Activated CD4-positive, alpha-beta T cell treated with anti-CD3 and anti-CD28 coated beads, Interleukin-2, amount 10 ng/mL, durations not matched to agents 7 days and 5 days (primary cell): ENCODE measurements around the gene WDR62. TPM values are rescaled to one million over a fixed set of nuclear protein-coding genes. Genes with fewer than 3 reads are reported as not detected.

Experiments
- CTCF ChIA-PET: fragments of 350-600 bp; sonication (Branson Sonifier 250); formaldehyde crosslinking; loops from one replicate; lab custom pipeline; 2021; ENCODE audit warnings: antibody characterized with exemption; lab: Charles Lee
- POLR2A ChIA-PET: fragments of 350-600 bp; sonication (Branson Sonifier 250); formaldehyde crosslinking; loops from one replicate; lab custom pipeline; 2021; ENCODE audit warnings: antibody characterized with exemption; lab: Charles Lee
- DNase-seq: peaks from one replicate; pipeline ENCODE4 v3.0.0-alpha.2; 2020
- H3K27ac Mint-ChIP-seq: one replicate; pipeline ENCODE4 v1.8.0; 2021; ENCODE audit warnings: mild to moderate bottlenecking, moderate library complexity, mixed read lengths
- H3K27me3 Mint-ChIP-seq: one replicate; pipeline ENCODE4 v1.8.0; 2021; ENCODE audit warnings: mixed read lengths
- H3K36me3 Mint-ChIP-seq: one replicate; pipeline ENCODE4 v1.8.0; 2021; ENCODE audit warnings: low read depth, mixed read lengths
- H3K4me1 Mint-ChIP-seq: one replicate; pipeline ENCODE4 v1.8.0; 2021; ENCODE audit warnings: mixed read lengths
- H3K4me3 Mint-ChIP-seq: one replicate; pipeline ENCODE4 v1.8.0; 2021; ENCODE audit warnings: mild to moderate bottlenecking, moderate library complexity, mixed read lengths
- H3K9me3 Mint-ChIP-seq: one replicate; pipeline ENCODE4 v1.8.0; 2021; ENCODE audit warnings: mixed read lengths
- total RNA-seq, 2 experiments: library from RNA; stranded (reverse); gene quantifications; one replicate each; pipeline ENCODE4 v1.2.3, GENCODE V29; 2021

The WDR62 gene
- total RNA-seq, 2 experiments from 2014 or later = 33.4 to 37.1 TPM

GRCh38 chr19:36110487-36111199, 55.9 kb downstream of the WDR62 start, which contains the start of gene OVOL3:
OVOL3 (plus strand) TSS chr19:36111143; CDS start chr19:36111203, 60 bp downstream.
- CTCF ChIA-PET = no interaction called here
- no peak for DNase-seq
- no peak within 1 kb of the TSS for H3K27ac Mint-ChIP-seq
- H3K36me3 Mint-ChIP-seq = peaks cover 16% of the 10 kb centered on the region
- H3K4me3 Mint-ChIP-seq = no peak within 1 kb of the TSS
- H3K27me3 Mint-ChIP-seq = no peaks in the 10 kb centered on the region
- H3K9me3 Mint-ChIP-seq = no peaks in the 10 kb centered on the region
- peaks cover 18% of the 10 kb centered on the region for H3K4me1 Mint-ChIP-seq
- POLR2A ChIA-PET = no interaction called here

- Mint-ChIP-seq H3K36me3 (peaks cover 16% of the 10 kb centered on the region), H3K27me3 (no peaks in the 10 kb centered on the region), H3K4me3 (no peak overlapping the region), H3K27ac (no peak overlapping the region), H3K9me3 (no peaks in the 10 kb centered on the region), H3K4me1 (peaks cover 22% of the 10 kb centered on the region)
- ChIA-PET POLR2A (no interaction called here), CTCF (no interaction called here)
- DNase-seq = no peak
Observed at GRCh38 chr19:36111200-36111539, 56.5 kb downstream of the WDR62 start.

GRCh38 chr19:36112678-36113077, 58.0 kb downstream of the WDR62 start:
- ChIA-PET POLR2A (no interaction called here), CTCF (interaction anchor here (7.3 kb wide), 1 partner anchor 14 kb away, joined by 47 read pairs; no protein-coding TSS in a partner anchor)
- H3K27me3 Mint-ChIP-seq = no peaks in the 10 kb centered on the region
- H3K9me3 Mint-ChIP-seq = no peaks in the 10 kb centered on the region
- H3K4me3 Mint-ChIP-seq = peak overlapping the region; percentile 98
- peaks cover 21% of the 10 kb centered on the region for H3K36me3 Mint-ChIP-seq
- peaks cover 36% of the 10 kb centered on the region for H3K4me1 Mint-ChIP-seq
- DNase-seq = no peak
- no peak overlapping the region for H3K27ac Mint-ChIP-seq

GRCh38 chr19:36113425-36113824, 58.7 kb downstream of the WDR62 start:
- peak overlapping the region; percentile 98 for H3K4me3 Mint-ChIP-seq
- no peak overlapping the region for H3K27ac Mint-ChIP-seq
- no peaks in the 10 kb centered on the region for H3K9me3 Mint-ChIP-seq
- ChIA-PET CTCF (interaction anchor here (7.3 kb wide), 1 partner anchor 13 kb away, joined by 47 read pairs; no protein-coding TSS in a partner anchor), POLR2A (no interaction called here)
- no peak for DNase-seq
- H3K27me3 Mint-ChIP-seq = no peaks in the 10 kb centered on the region
- H3K4me1 Mint-ChIP-seq = peaks cover 39% of the 10 kb centered on the region
- peaks cover 25% of the 10 kb centered on the region for H3K36me3 Mint-ChIP-seq

GRCh38 chr19:36113894-36114720, 59.4 kb downstream of the WDR62 start:
- CTCF ChIA-PET = interaction anchor here (1.6 to 7.3 kb wide), 2 partner anchors 10 to 13 kb away, joined by 9 to 47 read pairs; no protein-coding TSS in a partner anchor
- POLR2A ChIA-PET = interaction anchor here (1.0 kb wide), 1 partner anchor 14 kb away, joined by 3 read pairs; no protein-coding TSS in a partner anchor
- H3K27me3 Mint-ChIP-seq = no peaks in the 10 kb centered on the region
- H3K9me3 Mint-ChIP-seq = no peaks in the 10 kb centered on the region
- peaks cover 28% of the 10 kb centered on the region for H3K36me3 Mint-ChIP-seq
- peak overlapping the region; percentile 95 for H3K27ac Mint-ChIP-seq
- DNase-seq = peak; percentile 41
- peaks cover 39% of the 10 kb centered on the region for H3K4me1 Mint-ChIP-seq
- peak overlapping the region; percentile 98 for H3K4me3 Mint-ChIP-seq

DNA sequence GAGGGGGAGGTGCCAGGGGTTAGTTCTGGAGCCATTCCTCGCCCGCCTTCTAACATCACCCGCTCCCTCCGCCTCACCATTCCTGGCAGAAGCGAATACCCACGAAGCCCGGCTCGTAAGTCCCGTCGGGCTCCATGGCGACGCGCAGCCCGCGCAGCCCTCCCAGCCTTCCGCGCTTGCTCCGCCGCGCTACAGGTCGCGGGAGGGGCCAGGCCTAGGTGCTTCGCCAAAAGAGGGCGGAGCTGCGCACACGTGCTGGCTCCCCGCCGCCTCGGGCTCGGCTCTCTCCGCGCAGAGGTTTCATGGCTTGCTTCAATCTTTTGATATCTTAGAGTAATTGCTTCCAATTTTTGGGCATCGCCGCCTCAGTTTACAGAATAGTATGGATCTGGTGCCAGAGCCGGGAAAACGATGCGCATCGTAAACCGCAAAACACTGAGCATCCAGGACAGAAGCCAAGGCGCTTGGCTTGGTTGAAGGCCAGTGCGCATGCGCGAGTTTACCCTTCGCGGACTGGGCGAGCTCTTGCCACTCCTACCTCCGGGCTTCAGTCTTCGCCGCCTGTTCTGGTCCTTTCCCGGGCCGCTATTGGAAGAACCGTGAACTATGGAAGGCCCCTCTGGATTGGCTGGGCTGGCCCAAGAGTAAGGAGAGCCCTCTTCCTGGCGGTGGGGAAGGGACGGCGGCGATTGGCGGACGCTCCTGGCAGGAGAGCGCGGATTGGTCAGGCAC, 60.2 kb downstream of the WDR62 start, which contains the start of gene POLR2I:
POLR2I (minus strand) TSS at position 155 of the 732 bp plus-strand sequence; CDS start at position 136, 19 bp downstream.
- peak within 1 kb of the TSS; percentile 98 for H3K4me3 Mint-ChIP-seq
- H3K9me3 Mint-ChIP-seq = no peaks in the 10 kb centered on the region
- no peaks in the 10 kb centered on the region for H3K27me3 Mint-ChIP-seq
- H3K36me3 Mint-ChIP-seq = peaks cover 34% of the 10 kb centered on the region
- ChIA-PET CTCF (interaction anchor here (0.6 to 7.3 kb wide), 4 partner anchors 11 to 97 kb away, joined by 3 to 47 read pairs (median 6); no protein-coding TSS in a partner anchor), POLR2A (interaction anchor here (0.7 to 1.0 kb wide), 2 partner anchors 13 to 53 kb away, joined by 3 read pairs; no protein-coding TSS in a partner anchor)
- peak within 1 kb of the TSS; percentile 95 for H3K27ac Mint-ChIP-seq
- peaks cover 41% of the 10 kb centered on the region for H3K4me1 Mint-ChIP-seq
- peak; percentile 100 for DNase-seq

DNA sequence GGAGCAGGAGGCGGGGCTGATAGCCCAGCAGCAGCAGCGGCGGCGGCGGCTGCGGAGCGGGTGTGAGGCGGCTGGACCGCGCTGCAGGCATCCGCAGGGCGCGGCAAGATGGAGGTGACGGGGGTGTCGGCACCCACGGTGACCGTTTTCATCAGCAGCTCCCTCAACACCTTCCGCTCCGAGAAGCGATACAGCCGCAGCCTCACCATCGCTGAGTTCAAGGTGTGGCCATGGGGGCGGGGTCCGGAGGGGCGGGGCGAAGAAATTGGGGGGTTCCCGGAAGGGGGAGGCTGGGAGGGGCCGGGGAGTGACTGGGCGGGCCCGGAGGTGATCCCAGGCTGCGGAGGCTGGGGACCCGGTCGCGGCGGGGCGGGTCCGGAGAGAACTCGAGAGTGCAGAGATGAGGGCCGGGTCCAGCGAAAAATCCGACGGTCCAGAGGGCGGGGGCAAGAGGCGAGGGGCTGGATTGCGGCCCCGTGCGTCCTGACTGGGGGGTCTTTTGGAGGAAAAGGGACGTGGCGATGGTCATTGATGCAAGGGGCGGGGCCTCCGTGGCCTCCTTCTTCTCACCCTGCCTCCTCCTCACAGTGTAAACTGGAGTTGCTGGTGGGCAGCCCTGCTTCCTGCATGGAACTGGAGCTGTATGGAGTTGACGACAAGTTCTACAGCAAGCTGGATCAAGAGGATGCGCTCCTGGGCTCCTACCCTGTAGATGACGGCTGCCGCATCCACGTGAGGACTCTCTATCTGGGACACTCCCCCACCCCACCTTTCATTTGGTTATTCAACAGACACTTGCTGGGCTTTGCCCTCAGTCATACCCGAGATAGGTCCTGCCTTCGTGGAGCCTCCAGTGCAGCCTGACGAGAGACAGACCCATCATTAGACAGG, 61.0 kb downstream of the WDR62 start, which contains the start of gene TBCB:
TBCB (plus strand) TSS at position 16 of the 891 bp plus-strand sequence; CDS start at position 109, 93 bp downstream.
- Mint-ChIP-seq H3K27me3 (no peaks in the 10 kb centered on the region), H3K4me1 (peaks cover 43% of the 10 kb centered on the region), H3K36me3 (peaks cover 36% of the 10 kb centered on the region), H3K27ac (peak within 1 kb of the TSS; percentile 95), H3K9me3 (no peaks in the 10 kb centered on the region), H3K4me3 (peak within 1 kb of the TSS; percentile 98)
- ChIA-PET CTCF (interaction anchor here (0.6 to 7.3 kb wide), 4 partner anchors 11 to 96 kb away, joined by 3 to 47 read pairs (median 6); no protein-coding TSS in a partner anchor), POLR2A (interaction anchor here (0.7 to 1.0 kb wide), 2 partner anchors 12 to 54 kb away, joined by 3 read pairs; no protein-coding TSS in a partner anchor)
- DNase-seq = peak; percentile 90

DNA sequence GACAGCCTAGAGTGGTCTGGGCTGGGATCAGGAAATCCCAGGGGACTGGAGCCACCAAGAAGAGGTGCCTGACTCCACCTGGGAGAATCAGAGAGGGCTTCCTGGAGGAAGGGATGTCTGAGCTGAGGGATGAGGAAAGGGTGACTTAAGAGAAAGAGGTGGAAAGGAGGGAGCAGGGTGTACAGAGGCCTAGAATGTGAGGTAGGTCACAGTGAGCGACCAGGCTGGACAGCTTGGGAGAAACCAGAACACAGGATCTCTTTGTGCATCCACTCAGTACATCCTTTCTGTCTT, 61.6 kb downstream of the WDR62 start:
- no peaks in the 10 kb centered on the region for H3K27me3 Mint-ChIP-seq
- CTCF ChIA-PET = interaction anchor here (0.5 to 7.3 kb wide), 3 partner anchors 10 to 36 kb away, joined by 3 to 47 read pairs (median 3); no protein-coding TSS in a partner anchor
- POLR2A ChIA-PET = no interaction called here
- peaks cover 43% of the 10 kb centered on the region for H3K4me1 Mint-ChIP-seq
- peak overlapping the region; percentile 98 for H3K4me3 Mint-ChIP-seq
- H3K36me3 Mint-ChIP-seq = peaks cover 36% of the 10 kb centered on the region
- no peak for DNase-seq
- H3K27ac Mint-ChIP-seq = peak overlapping the region; percentile 95
- H3K9me3 Mint-ChIP-seq = no peaks in the 10 kb centered on the region

DNA sequence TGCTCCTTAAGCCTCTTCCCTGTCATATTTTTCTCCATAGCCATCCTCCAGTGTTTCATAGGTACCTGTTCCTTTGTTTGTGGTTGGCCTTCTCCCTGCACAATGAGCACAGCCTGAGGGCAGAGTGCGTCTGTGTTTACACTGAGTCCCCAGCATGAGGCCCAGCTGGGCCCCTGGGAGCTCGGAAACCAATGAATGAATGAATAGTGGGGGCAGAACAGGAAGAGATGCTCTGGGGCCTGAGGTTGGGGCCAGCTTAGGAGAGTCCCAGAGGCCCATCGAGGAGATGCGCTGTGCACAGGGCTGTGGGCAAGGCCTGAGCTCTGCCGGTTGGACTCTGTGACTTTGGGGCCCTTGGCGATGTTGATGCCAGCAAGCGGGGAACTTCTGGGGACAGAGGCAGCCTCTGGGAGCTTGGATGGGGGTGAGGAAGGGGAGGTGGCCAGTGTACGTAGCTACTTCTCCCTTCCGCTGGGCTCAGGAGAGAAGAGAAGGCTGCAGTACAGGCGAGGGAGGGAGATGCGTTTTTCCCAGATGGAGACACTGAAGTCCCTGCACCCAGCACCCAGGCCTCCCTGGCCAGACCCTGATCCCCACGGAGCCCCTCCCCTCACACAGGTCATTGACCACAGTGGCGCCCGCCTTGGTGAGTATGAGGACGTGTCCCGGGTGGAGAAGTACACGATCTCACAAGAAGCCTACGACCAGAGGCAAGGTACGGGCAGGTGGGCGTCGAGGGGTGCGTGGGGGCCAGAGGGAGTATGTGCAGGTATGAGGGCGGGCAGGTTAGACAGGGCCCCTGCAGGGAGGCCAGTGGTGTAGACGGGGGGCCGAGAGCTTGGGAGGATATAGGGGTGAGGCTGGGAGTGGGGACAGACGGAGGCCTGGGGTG, 65.6 kb downstream of the WDR62 start:
- Mint-ChIP-seq H3K36me3 (peaks cover 42% of the 10 kb centered on the region), H3K4me3 (no peak overlapping the region), H3K4me1 (peaks cover 25% of the 10 kb centered on the region), H3K27me3 (no peaks in the 10 kb centered on the region), H3K9me3 (no peaks in the 10 kb centered on the region), H3K27ac (peak overlapping the region; percentile 78)
- DNase-seq = no peak
- ChIA-PET CTCF (interaction anchor here (7.3 kb wide), 1 partner anchor 6 kb away, joined by 47 read pairs; no protein-coding TSS in a partner anchor), POLR2A (no interaction called here)

- POLR2A ChIA-PET = no interaction called here
- Mint-ChIP-seq H3K4me3 (no peak overlapping the region), H3K36me3 (peaks cover 48% of the 10 kb centered on the region), H3K27me3 (no peaks in the 10 kb centered on the region), H3K4me1 (peaks cover 24% of the 10 kb centered on the region), H3K9me3 (no peaks in the 10 kb centered on the region), H3K27ac (no peak overlapping the region)
- CTCF ChIA-PET = no interaction called here
- no peak for DNase-seq
Observed at GRCh38 chr19:36120984-36121358, 66.3 kb downstream of the WDR62 start.
